Nephron progenitor cell (in vitro differentiated cells): ENCODE results near the gene WDR62.

Experiments
- DNase-seq: peaks from one replicate; pipeline ENCODE4 v3.0.0; 2021
- H3K27ac Mint-ChIP-seq: 2 replicates; pipeline ENCODE4 v1.8.0; 2021; ENCODE audit warnings: mild to moderate bottlenecking, moderate library complexity, mixed read lengths
- H3K27me3 Mint-ChIP-seq: 2 replicates; pipeline ENCODE4 v1.8.0; 2021; ENCODE audit warnings: mild to moderate bottlenecking, low read depth, mixed read lengths; ENCODE audit not compliant: poor library complexity
- H3K36me3 Mint-ChIP-seq: 2 replicates; pipeline ENCODE4 v1.8.0; 2021; ENCODE audit warnings: low read depth, mixed read lengths
- H3K4me1 Mint-ChIP-seq: 2 replicates; pipeline ENCODE4 v1.8.0; 2021; ENCODE audit warnings: mixed read lengths
- H3K4me3 Mint-ChIP-seq: 2 replicates; pipeline ENCODE4 v1.8.0; 2021; ENCODE audit warnings: mild to moderate bottlenecking, moderate library complexity, mixed read lengths
- H3K9me3 Mint-ChIP-seq: 2 replicates; pipeline ENCODE4 v1.8.0; 2021; ENCODE audit warnings: mild to moderate bottlenecking, moderate library complexity, mixed read lengths
- TF ChIP-seq, protein P1 (sequence below): fragments of 200-600 bp; sonication (generic); IDR thresholded peaks from 2 replicates; pipeline ENCODE4 v1.5.0; 2021; ENCODE audit warnings: antibody characterized with exemption

Gene WDR62

DNA sequence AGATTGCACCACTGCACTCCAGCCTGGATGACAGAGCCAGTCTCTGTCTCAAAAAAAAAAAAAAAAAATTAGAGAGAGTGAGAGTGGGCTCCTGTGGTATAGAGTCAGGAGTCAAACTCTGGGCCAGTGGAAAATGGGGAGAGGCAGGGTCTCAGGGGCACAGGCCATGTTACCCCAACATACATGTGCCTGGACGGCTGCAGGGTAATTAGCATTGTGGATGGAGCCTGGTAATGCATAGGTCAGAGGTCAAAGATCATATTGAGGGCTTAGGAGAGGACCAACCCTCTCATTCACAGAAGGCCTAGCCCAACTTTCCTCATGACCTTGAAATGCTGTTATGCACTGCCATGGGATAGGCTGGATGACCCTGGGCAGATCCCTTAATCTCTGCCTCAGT lies 29.2 kb upstream of the WDR62 start:
- H3K36me3 Mint-ChIP-seq: peaks cover 55% of the 10 kb centered on the region
- DNase-seq: no peak

DNA sequence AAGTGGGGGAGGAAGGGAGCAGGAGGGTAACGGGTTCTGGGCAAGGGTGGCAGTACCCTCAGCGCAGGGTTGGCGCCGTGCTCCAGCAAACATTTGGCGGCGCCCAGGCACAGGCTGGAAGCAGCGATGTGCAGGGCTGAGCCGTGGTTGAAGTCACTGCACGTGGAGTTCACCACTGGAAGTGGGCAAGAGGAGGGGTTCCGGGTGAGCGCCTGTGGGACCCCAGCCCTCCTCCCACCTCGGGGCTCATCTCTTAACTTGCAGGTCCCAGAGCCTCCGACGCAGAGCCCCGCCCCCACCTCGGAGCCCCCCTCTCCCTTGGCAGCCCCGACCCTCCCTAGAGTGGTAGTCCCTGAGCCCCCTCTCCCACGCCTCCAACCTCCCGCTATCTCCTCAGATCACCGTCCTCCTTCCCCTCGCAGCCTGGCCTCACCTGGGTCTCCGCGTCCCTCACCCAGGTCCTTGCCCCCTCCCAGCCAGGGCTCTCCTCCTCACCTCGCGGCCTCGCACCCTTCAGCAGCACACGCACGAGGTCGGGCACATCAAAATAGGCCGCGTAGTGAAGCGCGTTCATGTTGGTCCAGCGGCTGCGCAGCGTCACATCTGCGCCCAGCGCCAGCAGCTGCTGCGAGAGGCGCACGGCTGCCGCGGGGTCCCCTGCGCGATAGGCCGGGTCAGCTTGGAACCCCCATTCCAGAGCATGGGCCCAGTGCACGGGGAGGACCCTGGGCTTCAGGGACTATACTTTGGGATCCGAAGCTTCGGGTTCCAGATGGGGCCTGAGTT lies 28.4 kb upstream of the WDR62 start:
- H3K36me3 Mint-ChIP-seq: peaks cover 52% of the 10 kb centered on the region
- peaks cover 3% of the 10 kb centered on the region for H3K27me3 Mint-ChIP-seq
- peaks cover 14% of the 10 kb centered on the region for H3K4me1 Mint-ChIP-seq
- no peak overlapping the region for H3K27ac Mint-ChIP-seq
- TF ChIP-seq, protein P1, sequence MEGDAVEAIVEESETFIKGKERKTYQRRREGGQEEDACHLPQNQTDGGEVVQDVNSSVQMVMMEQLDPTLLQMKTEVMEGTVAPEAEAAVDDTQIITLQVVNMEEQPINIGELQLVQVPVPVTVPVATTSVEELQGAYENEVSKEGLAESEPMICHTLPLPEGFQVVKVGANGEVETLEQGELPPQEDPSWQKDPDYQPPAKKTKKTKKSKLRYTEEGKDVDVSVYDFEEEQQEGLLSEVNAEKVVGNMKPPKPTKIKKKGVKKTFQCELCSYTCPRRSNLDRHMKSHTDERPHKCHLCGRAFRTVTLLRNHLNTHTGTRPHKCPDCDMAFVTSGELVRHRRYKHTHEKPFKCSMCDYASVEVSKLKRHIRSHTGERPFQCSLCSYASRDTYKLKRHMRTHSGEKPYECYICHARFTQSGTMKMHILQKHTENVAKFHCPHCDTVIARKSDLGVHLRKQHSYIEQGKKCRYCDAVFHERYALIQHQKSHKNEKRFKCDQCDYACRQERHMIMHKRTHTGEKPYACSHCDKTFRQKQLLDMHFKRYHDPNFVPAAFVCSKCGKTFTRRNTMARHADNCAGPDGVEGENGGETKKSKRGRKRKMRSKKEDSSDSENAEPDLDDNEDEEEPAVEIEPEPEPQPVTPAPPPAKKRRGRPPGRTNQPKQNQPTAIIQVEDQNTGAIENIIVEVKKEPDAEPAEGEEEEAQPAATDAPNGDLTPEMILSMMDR: no peak
- H3K4me3 Mint-ChIP-seq: no peak overlapping the region
- DNase-seq: no peak
- no peaks in the 10 kb centered on the region for H3K9me3 Mint-ChIP-seq

More for the DNA sequence above, 29.2 kb upstream of the WDR62 start:
- TF ChIP-seq, protein P1: no peak
- Mint-ChIP-seq H3K4me3 (no peak overlapping the region), H3K4me1 (peaks cover 11% of the 10 kb centered on the region), H3K27me3 (peaks cover 3% of the 10 kb centered on the region), H3K9me3 (no peaks in the 10 kb centered on the region), H3K27ac (no peak overlapping the region)

DNA sequence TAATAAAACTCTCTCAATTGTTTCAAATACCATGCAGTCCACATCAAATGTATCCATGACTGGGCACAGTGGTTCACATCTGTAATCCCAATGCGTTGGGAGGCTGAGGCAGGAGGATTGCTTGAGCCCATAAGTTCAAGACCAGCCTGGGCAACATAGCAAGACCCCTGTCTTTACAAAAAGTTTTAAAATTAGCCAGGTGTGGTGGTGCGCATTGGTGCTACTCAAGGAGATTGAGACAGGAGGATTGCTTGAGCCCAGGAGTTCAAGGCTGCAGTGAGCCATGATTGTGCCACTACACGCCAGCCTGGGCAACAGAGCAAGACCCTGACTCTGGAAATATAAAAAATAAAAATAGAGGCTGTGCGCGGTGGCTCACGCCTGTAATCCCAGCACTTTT lies 27.0 kb upstream of the WDR62 start:
- no peaks in the 10 kb centered on the region for H3K9me3 Mint-ChIP-seq
- no peak overlapping the region for H3K4me3 Mint-ChIP-seq
- no peaks in the 10 kb centered on the region for H3K27me3 Mint-ChIP-seq
- TF ChIP-seq, protein P1: no peak
- DNase-seq: no peak
- H3K27ac Mint-ChIP-seq: no peak overlapping the region
- peaks cover 52% of the 10 kb centered on the region for H3K36me3 Mint-ChIP-seq
- H3K4me1 Mint-ChIP-seq: peaks cover 26% of the 10 kb centered on the region

DNA sequence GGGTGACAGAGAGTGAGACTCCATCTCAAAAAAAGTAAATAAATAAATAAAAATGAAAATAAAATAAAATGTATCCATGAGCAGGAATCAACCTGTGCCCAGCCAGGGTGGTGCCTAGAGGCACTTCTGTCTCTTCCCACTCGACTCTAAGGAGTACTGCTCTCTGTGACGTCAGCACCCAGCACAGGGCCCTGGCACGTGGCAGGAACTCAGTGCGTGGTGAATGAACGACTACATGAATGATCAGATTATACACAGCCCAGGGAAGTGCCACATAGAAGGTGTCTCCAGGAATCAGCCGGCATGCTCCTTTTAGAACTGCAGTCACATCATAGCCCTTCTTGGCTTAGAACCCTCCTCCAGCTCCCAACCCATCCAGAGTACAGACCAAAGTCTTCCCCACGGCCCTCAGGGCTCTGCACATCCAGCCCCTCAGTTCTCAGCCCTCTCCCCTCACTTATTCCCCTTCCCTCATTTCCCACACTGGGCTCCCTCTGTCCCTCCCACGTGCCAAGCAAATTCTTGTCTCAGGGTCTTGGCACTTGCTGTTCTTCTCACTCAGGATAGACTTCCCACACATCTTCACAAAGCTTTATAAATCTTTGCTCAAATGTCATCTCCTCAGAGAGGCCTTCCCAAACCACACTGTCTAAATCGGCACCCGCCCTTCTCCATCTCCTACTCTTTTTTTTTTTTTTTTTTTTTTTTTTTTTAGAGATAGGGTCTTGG lies 26.2 kb upstream of the WDR62 start:
- Mint-ChIP-seq H3K36me3 (peaks cover 46% of the 10 kb centered on the region), H3K4me3 (no peak overlapping the region), H3K27me3 (no peaks in the 10 kb centered on the region), H3K4me1 (peaks cover 29% of the 10 kb centered on the region), H3K9me3 (no peaks in the 10 kb centered on the region), H3K27ac (peak overlapping the region; percentile 88)
- DNase-seq: no peak
- TF ChIP-seq, protein P1: no peak

DNA sequence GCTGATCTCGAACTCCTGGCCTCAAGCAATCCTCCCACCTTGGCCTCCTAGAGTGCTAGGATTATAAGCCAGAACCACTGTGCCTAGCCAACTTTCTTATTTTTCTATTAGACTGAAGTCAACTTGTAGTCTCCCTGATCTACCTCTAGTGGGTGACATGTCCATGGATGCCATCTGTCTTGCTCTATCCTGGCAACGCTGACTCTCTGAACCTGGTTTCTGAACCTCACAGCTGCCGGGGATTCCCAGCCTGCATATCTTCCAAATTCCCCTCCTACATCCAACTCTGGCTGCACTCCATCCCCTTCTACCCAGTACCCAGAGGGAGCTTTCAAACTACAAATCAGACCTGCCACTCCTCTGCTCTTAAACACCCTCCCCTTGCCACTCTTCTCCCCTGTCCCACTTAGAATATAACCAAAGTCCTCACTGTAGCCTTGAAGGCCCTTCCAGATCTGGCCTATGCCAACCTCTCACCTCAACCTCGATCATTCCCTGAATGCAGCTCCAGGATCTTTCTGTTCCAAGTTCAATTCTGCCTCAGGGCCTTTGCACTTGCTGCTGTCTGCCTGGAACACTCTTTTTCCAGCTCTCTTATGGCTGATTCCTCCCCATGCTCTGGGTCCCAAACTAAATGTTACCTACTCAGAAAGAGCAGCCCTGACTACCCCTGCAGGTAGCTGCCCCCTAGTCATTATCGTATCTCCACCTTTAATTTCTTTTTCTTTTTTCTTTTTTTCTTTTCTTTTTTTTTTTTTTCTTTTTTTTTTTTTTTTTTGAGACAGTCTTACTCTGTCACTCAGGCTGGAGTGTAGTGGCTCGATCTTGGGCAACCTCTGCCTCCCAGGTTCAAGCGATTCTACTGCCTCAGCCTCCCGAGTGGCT lies 24.2 kb upstream of the WDR62 start:
- no peaks in the 10 kb centered on the region for H3K27me3 Mint-ChIP-seq
- peaks cover 41% of the 10 kb centered on the region for H3K4me1 Mint-ChIP-seq
- H3K9me3 Mint-ChIP-seq: no peaks in the 10 kb centered on the region
- no peak overlapping the region for H3K4me3 Mint-ChIP-seq
- peaks cover 38% of the 10 kb centered on the region for H3K36me3 Mint-ChIP-seq
- TF ChIP-seq, protein P1: no peak
- no peak for DNase-seq
- no peak overlapping the region for H3K27ac Mint-ChIP-seq
